GM23338 (cell line): ENCODE results near the gene VSIG4. TPM values are rescaled to one million over a fixed set of nuclear protein-coding genes. Genes with fewer than 3 reads are reported as not detected.

Experiments
- ATAC-seq: fragments of 200-7000 bp; cut with Tn5 transposase; 3 replicates; pipeline ENCODE4 v1.9.1; 2020
- DNase-seq: peaks from one replicate; pipeline ENCODE4 v3.0.0-alpha.2; 2015; ENCODE audit warnings: low spot score
- H2AFZ ChIP-seq: fragments of 200-600 bp; sonication (generic); 2 replicates; pipeline ENCODE4 v1.8.0; 2016; ENCODE audit warnings: antibody characterized with exemption, mild to moderate bottlenecking, moderate library complexity
- H3F3A ChIP-seq: fragments of 200-600 bp; sonication (generic); replicated peaks from 2 replicates; pipeline ENCODE4 v1.8.0; 2017; ENCODE audit warnings: antibody characterized with exemption, mixed run types, low read depth
- H3K27ac ChIP-seq: fragments of 200-600 bp; sonication (generic); 2 replicates; pipeline ENCODE4 v1.6.1; 2016; ENCODE audit warnings: low read depth
- H3K27me3 ChIP-seq: fragments of 200-600 bp; sonication (generic); 2 replicates; pipeline ENCODE4 v1.8.0; 2016; ENCODE audit warnings: mild to moderate bottlenecking, mixed run types, moderate library complexity; ENCODE audit not compliant: insufficient read depth
- H3K36me3 ChIP-seq: fragments of 200-600 bp; sonication (generic); 2 replicates; pipeline ENCODE4 v1.8.0; 2016; ENCODE audit warnings: mild to moderate bottlenecking; ENCODE audit not compliant: insufficient read depth
- H3K4me1 ChIP-seq: fragments of 200-600 bp; sonication (generic); 2 replicates; pipeline ENCODE4 v1.8.0; 2016; ENCODE audit warnings: mild to moderate bottlenecking, moderate library complexity; ENCODE audit not compliant: insufficient read depth
- H3K4me2 ChIP-seq: fragments of 200-600 bp; sonication (generic); 2 replicates; pipeline ENCODE4 v1.7.1; 2017; ENCODE audit warnings: mixed run types
- H3K4me3 ChIP-seq: fragments of 200-600 bp; sonication (generic); 2 replicates; pipeline ENCODE4 v1.6.1; 2016; ENCODE audit warnings: mixed run types
- H3K79me2 ChIP-seq: fragments of 200-600 bp; sonication (generic); replicated peaks from 2 replicates; pipeline ENCODE4 v1.8.0; 2017; ENCODE audit warnings: mild to moderate bottlenecking; ENCODE audit not compliant: insufficient read depth
- H3K9me2 ChIP-seq: fragments of 200-600 bp; sonication (generic); 2 replicates; pipeline ENCODE4 v1.8.0; 2017; ENCODE audit not compliant: insufficient read depth
- H4K20me1 ChIP-seq: fragments of 200-600 bp; sonication (generic); replicated peaks from 2 replicates; pipeline ENCODE4 v1.8.0; 2017; ENCODE audit warnings: mild to moderate bottlenecking; ENCODE audit not compliant: insufficient read depth
- H3K27ac Mint-ChIP-seq: 2 replicates; pipeline ENCODE4 v1.8.0; 2020; ENCODE audit warnings: inconsistent platforms, mild to moderate bottlenecking, moderate library complexity, mixed read lengths
- H3K27me3 Mint-ChIP-seq: 3 replicates; pipeline ENCODE4 v1.8.0; 2022; ENCODE audit warnings: low read depth, mild to moderate bottlenecking, moderate library complexity, mixed read lengths, inconsistent platforms; ENCODE audit not compliant: insufficient read depth, poor library complexity
- H3K36me3 Mint-ChIP-seq: 3 replicates; pipeline ENCODE4 v1.8.0; 2021; ENCODE audit warnings: low read depth, mild to moderate bottlenecking, inconsistent platforms, moderate library complexity, mixed read lengths
- H3K4me1 Mint-ChIP-seq: 3 replicates; pipeline ENCODE4 v1.8.0; 2020; ENCODE audit warnings: mild to moderate bottlenecking, inconsistent platforms, mixed read lengths
- H3K4me3 Mint-ChIP-seq: 3 replicates; pipeline ENCODE4 v1.8.0; 2021; ENCODE audit warnings: moderate library complexity, mild to moderate bottlenecking, inconsistent platforms, mixed read lengths
- H3K9me3 Mint-ChIP-seq: 3 replicates; pipeline ENCODE4 v1.8.0; 2020; ENCODE audit warnings: moderate library complexity, mild to moderate bottlenecking, inconsistent platforms, mixed read lengths
- EZH2 ChIP-seq: fragments of 200-600 bp; sonication (generic); IDR thresholded peaks from one replicate; pipeline ENCODE4 v1.8.0; 2017; ENCODE audit warnings: antibody characterized with exemption, mild to moderate bottlenecking, low read depth; ENCODE audit not compliant: unreplicated experiment
- ZNF331 ChIP-seq: fragments of 250-450 bp; sonication (Bioruptor Pico); IDR thresholded peaks from 2 replicates; pipeline ENCODE4 v1.5.0; 2020; ENCODE audit warnings: low read depth, mild to moderate bottlenecking, moderate library complexity
- polyA plus RNA-seq: library from polyadenylated mRNA; unstranded; fragments of >200 nt; fragmentation: Nextera tagmentation; extraction: Ambion mirVana; gene quantifications from 2 replicates; pipeline ENCODE4 v1.2.1, GENCODE V29; 2016
- total RNA-seq: library from RNA; depleted of rRNA; stranded (reverse); fragments of >200 nt; shearing (Covaris generic); gene quantifications from 2 replicates; pipeline ENCODE4 v1.2.3, GENCODE V29; 2014
- TF ChIP-seq, protein P1 (sequence below): IDR thresholded peaks from one replicate; pipeline ENCODE4 v1.6.1; 2018; ENCODE audit warnings: antibody characterized with exemption; ENCODE audit not compliant: unreplicated experiment
- TF ChIP-seq, protein P2 (sequence below), 2 experiments: fragments of 200-600 bp in 1 of 2; sonication (generic) in 1 of 2; conservative IDR thresholded peaks; 2 replicates each; pipeline versions ENCODE4 v1.5.1 to v1.6.1; 2016 to 2017; ENCODE audit warnings: antibody characterized with exemption in 2 of 2, low read depth in 2 of 2, mild to moderate bottlenecking in 2 of 2, moderate library complexity in 1 of 2

Gene VSIG4
- total and polyA plus RNA-seq, 2 experiments from 2014 or later: not detected

DNA sequence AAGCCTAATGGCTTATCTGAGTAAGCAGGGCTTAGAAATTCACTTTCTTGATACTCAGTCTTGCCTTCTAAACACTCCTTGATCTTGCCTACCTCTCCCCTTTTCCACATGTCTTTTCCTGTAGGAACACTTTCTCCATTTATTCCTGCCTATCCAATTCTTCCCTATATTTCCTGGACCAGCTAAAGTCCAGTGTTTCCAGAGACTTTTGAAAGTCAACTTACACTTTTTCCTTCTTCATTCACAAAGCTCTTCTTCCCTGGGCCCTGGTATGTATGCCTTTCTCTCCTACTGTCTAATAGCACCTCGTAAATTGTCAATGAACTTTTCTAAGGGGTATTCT is 20.6 kb downstream of the VSIG4 start:
- no peaks in the 10 kb centered on the region for H3K9me3 Mint-ChIP-seq
- no peak overlapping the region for H3K27ac Mint-ChIP-seq
- H3K4me3 Mint-ChIP-seq: no peak overlapping the region
- no peaks in the 10 kb centered on the region for H3K36me3 Mint-ChIP-seq
- Histone ChIP-seq H3K4me3 (no peak overlapping the region), H2AFZ (no peak overlapping the region), H3K79me2 (no peaks in the 10 kb centered on the region), H3F3A (no peaks in the 10 kb centered on the region), H3K27me3 (no peaks in the 10 kb centered on the region), H3K27ac (no peak overlapping the region), H3K9me2 (no peaks in the 10 kb centered on the region), H3K4me2 (no peak overlapping the region), H3K36me3 (no peaks in the 10 kb centered on the region), H4K20me1 (no peaks in the 10 kb centered on the region), H3K4me1 (no peaks in the 10 kb centered on the region)
- ATAC-seq (no peak), DNase-seq (no peak)
- peaks cover 5% of the 10 kb centered on the region; the same call in 1 of the 3 replicates for H3K4me1 Mint-ChIP-seq
- TF ChIP-seq EZH2 (no peak), ZNF331 (CRISPR knock-in tag) (no peak)
- TF ChIP-seq, protein P1, sequence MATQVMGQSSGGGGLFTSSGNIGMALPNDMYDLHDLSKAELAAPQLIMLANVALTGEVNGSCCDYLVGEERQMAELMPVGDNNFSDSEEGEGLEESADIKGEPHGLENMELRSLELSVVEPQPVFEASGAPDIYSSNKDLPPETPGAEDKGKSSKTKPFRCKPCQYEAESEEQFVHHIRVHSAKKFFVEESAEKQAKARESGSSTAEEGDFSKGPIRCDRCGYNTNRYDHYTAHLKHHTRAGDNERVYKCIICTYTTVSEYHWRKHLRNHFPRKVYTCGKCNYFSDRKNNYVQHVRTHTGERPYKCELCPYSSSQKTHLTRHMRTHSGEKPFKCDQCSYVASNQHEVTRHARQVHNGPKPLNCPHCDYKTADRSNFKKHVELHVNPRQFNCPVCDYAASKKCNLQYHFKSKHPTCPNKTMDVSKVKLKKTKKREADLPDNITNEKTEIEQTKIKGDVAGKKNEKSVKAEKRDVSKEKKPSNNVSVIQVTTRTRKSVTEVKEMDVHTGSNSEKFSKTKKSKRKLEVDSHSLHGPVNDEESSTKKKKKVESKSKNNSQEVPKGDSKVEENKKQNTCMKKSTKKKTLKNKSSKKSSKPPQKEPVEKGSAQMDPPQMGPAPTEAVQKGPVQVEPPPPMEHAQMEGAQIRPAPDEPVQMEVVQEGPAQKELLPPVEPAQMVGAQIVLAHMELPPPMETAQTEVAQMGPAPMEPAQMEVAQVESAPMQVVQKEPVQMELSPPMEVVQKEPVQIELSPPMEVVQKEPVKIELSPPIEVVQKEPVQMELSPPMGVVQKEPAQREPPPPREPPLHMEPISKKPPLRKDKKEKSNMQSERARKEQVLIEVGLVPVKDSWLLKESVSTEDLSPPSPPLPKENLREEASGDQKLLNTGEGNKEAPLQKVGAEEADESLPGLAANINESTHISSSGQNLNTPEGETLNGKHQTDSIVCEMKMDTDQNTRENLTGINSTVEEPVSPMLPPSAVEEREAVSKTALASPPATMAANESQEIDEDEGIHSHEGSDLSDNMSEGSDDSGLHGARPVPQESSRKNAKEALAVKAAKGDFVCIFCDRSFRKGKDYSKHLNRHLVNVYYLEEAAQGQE: no peak
- H3K27me3 Mint-ChIP-seq: no peaks in the 10 kb centered on the region

DNA sequence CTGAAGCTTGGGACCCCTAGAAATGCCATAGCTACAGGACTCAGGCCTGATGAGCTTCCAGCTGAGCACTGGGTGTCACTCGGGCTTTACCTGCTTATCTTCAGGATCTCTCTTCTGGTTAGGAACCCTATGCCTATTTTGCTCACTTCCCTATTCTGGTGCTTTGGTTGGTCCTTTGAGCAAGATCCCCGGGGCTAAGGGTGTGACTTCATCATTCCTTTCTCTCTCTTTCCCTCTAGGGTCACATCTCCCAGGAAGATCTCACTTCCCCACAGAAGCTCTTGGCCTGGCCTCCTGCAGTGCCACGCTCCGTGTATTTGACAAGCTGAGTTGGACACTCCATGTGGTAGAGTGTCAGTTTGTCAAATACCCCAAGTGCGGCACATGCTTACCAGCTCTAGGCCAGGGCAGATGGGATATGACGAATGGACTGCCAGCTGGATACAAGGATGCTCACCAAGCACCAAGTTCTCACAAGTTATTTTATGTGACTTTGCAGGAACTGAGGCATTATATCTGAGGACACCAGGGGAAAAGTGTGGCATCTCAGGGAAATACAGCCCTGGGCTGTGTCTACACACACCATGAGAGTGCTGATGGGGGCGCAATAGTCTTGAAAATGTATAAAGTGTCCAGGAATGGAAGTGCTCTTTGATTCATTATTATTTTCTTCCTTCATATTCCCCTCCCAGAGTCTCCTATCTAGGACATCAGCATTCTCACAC is 21.1 kb downstream of the VSIG4 start:
- Histone ChIP-seq H3K4me3 (no peak overlapping the region), H3K36me3 (no peaks in the 10 kb centered on the region), H4K20me1 (no peaks in the 10 kb centered on the region), H3F3A (no peaks in the 10 kb centered on the region), H3K27me3 (no peaks in the 10 kb centered on the region), H3K4me1 (no peaks in the 10 kb centered on the region), H3K27ac (no peak overlapping the region), H2AFZ (no peak overlapping the region), H3K9me2 (no peaks in the 10 kb centered on the region), H3K4me2 (no peak overlapping the region), H3K79me2 (no peaks in the 10 kb centered on the region)
- ATAC-seq: no peak
- Mint-ChIP-seq H3K4me1 (peaks cover 5% of the 10 kb centered on the region; the same call in 1 of the 3 replicates), H3K9me3 (no peaks in the 10 kb centered on the region), H3K27ac (no peak overlapping the region), H3K4me3 (no peak overlapping the region), H3K27me3 (peaks cover under 1% of the 10 kb centered on the region), H3K36me3 (no peaks in the 10 kb centered on the region)
- TF ChIP-seq, protein P2, sequence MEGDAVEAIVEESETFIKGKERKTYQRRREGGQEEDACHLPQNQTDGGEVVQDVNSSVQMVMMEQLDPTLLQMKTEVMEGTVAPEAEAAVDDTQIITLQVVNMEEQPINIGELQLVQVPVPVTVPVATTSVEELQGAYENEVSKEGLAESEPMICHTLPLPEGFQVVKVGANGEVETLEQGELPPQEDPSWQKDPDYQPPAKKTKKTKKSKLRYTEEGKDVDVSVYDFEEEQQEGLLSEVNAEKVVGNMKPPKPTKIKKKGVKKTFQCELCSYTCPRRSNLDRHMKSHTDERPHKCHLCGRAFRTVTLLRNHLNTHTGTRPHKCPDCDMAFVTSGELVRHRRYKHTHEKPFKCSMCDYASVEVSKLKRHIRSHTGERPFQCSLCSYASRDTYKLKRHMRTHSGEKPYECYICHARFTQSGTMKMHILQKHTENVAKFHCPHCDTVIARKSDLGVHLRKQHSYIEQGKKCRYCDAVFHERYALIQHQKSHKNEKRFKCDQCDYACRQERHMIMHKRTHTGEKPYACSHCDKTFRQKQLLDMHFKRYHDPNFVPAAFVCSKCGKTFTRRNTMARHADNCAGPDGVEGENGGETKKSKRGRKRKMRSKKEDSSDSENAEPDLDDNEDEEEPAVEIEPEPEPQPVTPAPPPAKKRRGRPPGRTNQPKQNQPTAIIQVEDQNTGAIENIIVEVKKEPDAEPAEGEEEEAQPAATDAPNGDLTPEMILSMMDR (conservative IDR thresholded peaks at IDR 0.05; ENCODE audit: low read depth in 2 of 2): 0 out of 4 replicates have a peak, but pooled peaks of 1 of the 2 experiments have one; percentile 1
- no peak for TF ChIP-seq ZNF331 (CRISPR knock-in tag)
- DNase-seq: no peak
